ENCODE data around the gene MMRN2. TPM values are rescaled to one million over a fixed set of nuclear protein-coding genes. Genes with fewer than 3 reads are reported as not detected.
"Not testable (repeated sequence)": the region's sequence is repeated elsewhere in the genome, so short reads cannot be mapped to it uniquely, and the experiment has no call there.

MMRN2 gene
- total RNA-seq, 2 experiments from 2014 or later, result not detected

DNA sequence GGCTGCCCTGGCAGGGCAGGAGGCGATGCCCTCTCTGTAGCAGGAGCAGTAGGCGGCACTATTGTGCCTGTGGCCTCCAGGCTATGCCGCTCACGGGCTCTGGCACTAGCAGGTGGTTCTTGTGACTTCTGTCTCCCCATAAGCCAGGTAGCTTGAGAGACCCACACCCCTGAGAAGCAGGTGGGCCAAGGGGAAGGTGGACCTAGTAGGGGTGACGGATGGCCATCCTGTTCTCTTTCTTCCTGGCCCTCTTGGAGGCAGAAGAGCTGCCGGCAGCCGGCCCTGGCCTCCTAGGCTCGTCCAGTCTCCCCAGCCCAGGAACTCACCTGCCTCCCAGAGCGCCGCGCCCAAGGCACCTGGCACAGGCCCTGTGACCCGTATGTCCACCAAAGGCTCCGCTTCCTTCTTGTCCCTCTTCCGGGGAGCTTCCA is 15.4 kb downstream of the MMRN2 start:
- ChIA-PET CTCF (interaction anchor here (1.1 kb wide), 1 partner anchor 25 kb away, joined by 4 read pairs; no protein-coding TSS in a partner anchor), POLR2A (interaction anchor here (1.1 kb wide), 1 partner anchor 14 kb away, joined by 3 read pairs; no protein-coding TSS in a partner anchor)
- Mint-ChIP-seq H3K4me3 (no peak overlapping the region), H3K36me3 (ENCODE audit: low read depth) (no peaks in the 10 kb centered on the region), H3K9me3 (no peaks in the 10 kb centered on the region), H3K27me3 (peaks cover 5% of the 10 kb centered on the region), H3K27ac (no peak overlapping the region), H3K4me1 (peaks cover 24% of the 10 kb centered on the region)
- DNase-seq, result no peak

DNA sequence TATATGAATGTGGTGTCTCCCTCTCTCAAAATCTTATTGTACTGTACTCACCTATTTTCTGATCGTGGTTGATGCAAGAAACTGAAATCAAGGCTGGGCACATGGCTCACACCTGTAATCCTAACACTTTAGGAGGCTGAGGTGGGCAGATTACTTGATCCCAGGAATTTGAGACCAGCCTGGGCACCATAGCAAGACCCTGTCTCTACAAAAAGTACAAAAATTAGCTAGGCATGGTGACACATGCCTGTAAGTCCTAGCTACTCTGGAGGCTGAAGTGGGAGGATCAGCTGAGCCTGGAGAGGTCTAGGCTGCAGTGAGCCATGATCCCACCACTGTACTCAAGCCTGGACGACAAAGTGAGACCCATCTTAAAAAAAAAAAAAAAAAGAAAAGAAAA is 16.0 kb downstream of the MMRN2 start:
- Mint-ChIP-seq H3K4me1 (peaks cover 20% of the 10 kb centered on the region), H3K27me3 (no peaks in the 10 kb centered on the region), H3K9me3 (no peaks in the 10 kb centered on the region), H3K4me3 (no peak overlapping the region), H3K36me3 (ENCODE audit: low read depth) (no peaks in the 10 kb centered on the region), H3K27ac (no peak overlapping the region)
- ChIA-PET POLR2A (no interaction called here), CTCF (interaction anchor here (1.1 kb wide), 1 partner anchor 25 kb away, joined by 4 read pairs; no protein-coding TSS in a partner anchor)
- DNase-seq, result no peak

DNA sequence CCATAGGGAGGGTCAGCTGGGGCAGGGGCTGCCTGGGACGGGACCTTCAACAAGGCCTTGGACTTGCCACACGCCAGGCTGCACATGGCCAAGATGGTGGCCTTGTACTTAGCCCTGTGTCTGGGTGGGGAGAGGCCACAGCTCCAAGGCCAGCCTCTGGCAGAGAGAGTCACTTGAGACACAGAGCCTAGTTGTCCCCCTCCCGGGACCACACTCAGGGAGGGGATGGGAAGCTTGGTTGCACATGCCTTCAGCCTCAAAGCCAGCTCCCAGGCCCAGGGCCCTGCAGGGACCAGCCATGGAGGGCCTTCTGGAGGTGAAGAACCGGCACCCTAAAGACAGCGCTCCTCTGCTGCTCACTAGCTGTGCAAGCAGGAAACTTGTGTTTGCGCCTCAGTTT is 16.7 kb downstream of the MMRN2 start:
- Mint-ChIP-seq H3K27me3 (no peaks in the 10 kb centered on the region), H3K9me3 (no peaks in the 10 kb centered on the region), H3K36me3 (ENCODE audit: low read depth) (no peaks in the 10 kb centered on the region), H3K27ac (no peak overlapping the region), H3K4me1 (peaks cover 20% of the 10 kb centered on the region), H3K4me3 (no peak overlapping the region)
- peak; percentile 16 for DNase-seq
- ChIA-PET POLR2A (no interaction called here), CTCF (interaction anchor here (0.5 kb wide), 1 partner anchor 167 kb away, joined by 4 read pairs; no protein-coding TSS in a partner anchor)

DNA sequence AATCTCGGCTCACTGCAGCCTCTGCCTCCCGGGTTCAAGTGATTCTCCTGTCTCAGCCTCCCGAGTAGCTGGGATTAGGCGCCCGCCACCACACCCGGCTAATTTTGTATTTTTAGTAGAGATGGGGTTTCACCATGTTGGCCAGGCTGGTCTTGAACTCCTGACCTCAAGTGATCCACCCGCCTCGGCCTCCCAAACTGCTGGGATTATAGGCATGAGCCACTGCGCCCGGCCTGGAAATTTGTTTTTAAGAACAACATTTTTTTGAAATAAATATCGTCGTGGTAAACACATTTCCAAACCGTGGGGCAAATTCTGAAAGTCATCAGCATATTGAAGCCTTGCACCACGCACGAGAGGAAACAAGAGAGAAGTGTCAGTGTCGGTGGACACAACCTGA is 17.3 kb downstream of the MMRN2 start:
- not testable (repeated sequence) for DNase-seq; H3K36me3 Mint-ChIP-seq (ENCODE audit: low read depth); H3K27ac Mint-ChIP-seq; H3K4me3 Mint-ChIP-seq; H3K27me3 Mint-ChIP-seq; H3K9me3 Mint-ChIP-seq
- peaks cover 20% of the 10 kb centered on the region for H3K4me1 Mint-ChIP-seq
- ChIA-PET POLR2A (interaction anchor here (0.6 kb wide), 2 partner anchors 153 to 228 kb away, joined by 3 to 5 read pairs; no protein-coding TSS in a partner anchor), CTCF (interaction anchor here (0.5 to 3.3 kb wide), 12 partner anchors 8 to 167 kb away, joined by 3 to 10 read pairs (median 4); partner anchors contain the start of gene MMRN2)

DNA sequence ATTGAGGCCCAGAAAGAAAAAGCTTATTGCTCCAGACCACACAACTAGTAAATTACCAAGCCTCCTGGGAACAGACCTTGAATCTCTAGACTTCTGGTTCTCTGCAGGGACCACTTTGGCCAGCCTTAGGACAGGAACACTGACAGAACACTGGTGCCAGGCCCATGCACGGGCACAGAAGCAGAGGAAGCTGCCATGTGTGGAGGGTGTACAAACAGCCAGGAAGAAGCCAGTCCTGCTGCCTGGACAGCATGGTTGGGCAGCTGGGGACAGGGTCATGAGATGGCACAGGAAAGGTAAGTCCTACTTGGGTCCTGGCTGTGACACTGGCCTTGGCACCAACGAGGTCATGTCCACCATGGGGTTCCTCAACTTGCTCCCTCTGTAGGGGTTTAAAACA is 19.2 kb downstream of the MMRN2 start:
- Mint-ChIP-seq H3K27ac (no peak overlapping the region), H3K27me3 (no peaks in the 10 kb centered on the region), H3K9me3 (no peaks in the 10 kb centered on the region), H3K4me3 (no peak overlapping the region), H3K36me3 (ENCODE audit: low read depth) (no peaks in the 10 kb centered on the region), H3K4me1 (peaks cover 13% of the 10 kb centered on the region)
- CTCF ChIA-PET, result interaction anchor here (0.8 to 3.3 kb wide), 10 partner anchors 9 to 688 kb away, joined by 3 to 10 read pairs (median 5); no protein-coding TSS in a partner anchor
- POLR2A ChIA-PET, result interaction anchor here (1.1 to 2.4 kb wide), 3 partner anchors 28 to 158 kb away, joined by 3 to 8 read pairs (median 6); no protein-coding TSS in a partner anchor
- DNase-seq, result peak; percentile 14

DNA sequence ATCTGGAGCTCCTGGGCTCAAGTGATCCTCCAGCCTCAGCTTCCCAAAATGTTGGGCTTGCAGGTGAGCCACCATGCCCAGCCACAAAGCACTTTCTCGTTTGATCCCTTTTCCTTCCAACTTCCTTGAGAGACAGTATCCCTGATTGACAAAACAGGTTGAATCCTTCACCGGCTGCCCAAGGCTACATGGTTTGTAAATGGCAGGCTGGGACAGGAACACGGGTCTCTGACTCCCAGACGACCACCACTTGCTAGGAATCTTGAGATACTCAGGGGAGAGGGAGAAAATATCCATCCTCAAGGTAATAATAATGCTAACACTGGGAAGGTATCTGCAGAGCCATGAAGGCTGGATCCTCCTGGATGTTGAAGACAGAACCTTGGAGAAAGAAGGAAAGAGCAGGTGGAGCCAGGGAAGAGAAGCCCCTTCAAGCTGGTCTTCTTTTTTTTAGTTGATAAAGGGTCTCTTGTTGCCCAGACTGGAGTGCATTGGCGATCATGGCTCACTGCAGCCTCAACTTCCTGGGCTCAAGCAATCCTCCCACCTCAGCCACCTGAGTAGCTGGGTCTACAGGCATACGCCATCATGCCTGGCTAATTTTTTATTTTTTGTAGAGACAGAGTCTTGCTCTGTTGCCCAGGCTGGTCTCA is 19.8 kb downstream of the MMRN2 start:
- no peak for DNase-seq
- H3K4me1 Mint-ChIP-seq, result peaks cover 13% of the 10 kb centered on the region
- no peaks in the 10 kb centered on the region for H3K9me3 Mint-ChIP-seq
- ChIA-PET CTCF (interaction anchor here (0.9 to 3.3 kb wide), 6 partner anchors 11 to 184 kb away, joined by 3 to 10 read pairs (median 6); no protein-coding TSS in a partner anchor), POLR2A (interaction anchor here (1.1 to 2.4 kb wide), 3 partner anchors 29 to 159 kb away, joined by 3 to 8 read pairs (median 6); no protein-coding TSS in a partner anchor)
- H3K27me3 Mint-ChIP-seq, result no peaks in the 10 kb centered on the region
- no peak overlapping the region for H3K4me3 Mint-ChIP-seq
- H3K27ac Mint-ChIP-seq, result no peak overlapping the region
- no peaks in the 10 kb centered on the region for H3K36me3 Mint-ChIP-seq (ENCODE audit: low read depth)

DNA sequence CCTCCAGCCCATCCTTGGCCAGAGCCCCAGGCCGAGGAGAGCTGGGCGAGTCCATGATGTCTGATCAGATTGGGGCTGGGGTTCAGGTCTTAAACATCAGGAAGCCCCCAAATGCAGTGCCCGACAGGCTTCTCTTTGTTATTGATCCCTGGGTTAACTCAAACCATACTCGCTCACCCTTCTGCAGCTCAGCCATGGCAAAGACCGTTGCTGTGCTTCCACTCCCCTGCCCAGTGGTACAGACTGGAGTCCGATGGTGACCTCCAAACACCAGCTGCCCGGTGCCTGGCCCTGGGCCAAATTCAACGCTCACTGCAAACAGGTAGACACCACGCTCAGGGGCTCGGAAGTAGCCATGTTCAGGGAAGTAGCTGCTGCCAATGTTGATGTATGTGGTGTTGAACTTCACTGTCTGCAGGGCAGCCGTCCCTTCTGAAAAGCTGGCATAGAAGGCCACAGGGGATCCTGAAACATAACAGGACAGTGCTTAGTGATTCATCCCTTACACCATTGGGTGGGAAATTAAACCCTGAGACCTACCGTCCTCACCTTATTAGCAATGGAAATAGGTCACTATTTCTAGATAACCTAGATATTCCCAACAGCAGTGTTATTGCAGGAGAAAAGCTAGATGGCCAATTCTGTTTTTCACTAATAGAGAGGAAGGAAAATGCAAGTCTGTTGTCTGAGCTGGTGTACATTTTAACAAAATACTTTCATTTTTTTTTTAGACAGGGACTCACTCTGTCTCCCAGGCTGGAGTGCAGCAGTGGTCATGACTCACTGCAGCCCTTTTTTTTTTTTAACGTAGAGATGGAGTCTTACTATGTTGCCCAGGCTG is 20.5 kb downstream of the MMRN2 start:
- Mint-ChIP-seq H3K36me3 (ENCODE audit: low read depth) (no peaks in the 10 kb centered on the region), H3K4me1 (peaks cover 13% of the 10 kb centered on the region), H3K27ac (no peak overlapping the region), H3K27me3 (no peaks in the 10 kb centered on the region), H3K9me3 (no peaks in the 10 kb centered on the region), H3K4me3 (no peak overlapping the region)
- CTCF ChIA-PET, result interaction anchor here (0.9 to 3.3 kb wide), 4 partner anchors 13 to 184 kb away, joined by 3 to 10 read pairs (median 4); no protein-coding TSS in a partner anchor
- peak; percentile 13 for DNase-seq
- POLR2A ChIA-PET, result interaction anchor here (1.8 to 2.4 kb wide), 2 partner anchors 29 to 156 kb away, joined by 6 to 8 read pairs; no protein-coding TSS in a partner anchor

DNA sequence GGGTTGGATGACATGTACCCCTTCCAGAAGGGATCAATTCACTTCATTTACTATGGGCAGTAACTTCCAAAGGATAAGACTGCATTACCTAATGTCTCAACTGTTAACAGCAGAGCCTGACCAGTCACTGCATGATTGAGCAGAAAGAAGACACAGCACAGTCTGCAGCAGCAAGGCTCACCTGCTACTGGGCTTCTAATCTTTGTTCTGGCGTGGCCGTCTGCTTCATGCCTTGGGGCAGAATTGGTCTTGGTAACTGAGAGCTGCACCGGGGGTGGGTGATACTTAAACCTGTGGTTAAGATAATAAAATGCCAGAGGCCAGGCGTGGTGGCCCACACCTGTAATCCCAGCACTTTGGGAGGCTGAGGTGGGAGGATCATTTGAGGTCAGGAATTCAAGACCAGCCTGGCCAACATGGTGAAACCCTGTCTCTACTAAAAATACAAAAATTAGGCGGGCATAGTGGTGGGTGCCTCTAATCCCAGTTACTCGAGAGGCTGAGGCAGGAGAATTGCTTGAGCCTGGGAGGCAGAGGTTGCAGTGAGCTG is 23.2 kb downstream of the MMRN2 start:
- H3K36me3 Mint-ChIP-seq (ENCODE audit: low read depth); H3K4me1 Mint-ChIP-seq; DNase-seq; H3K27ac Mint-ChIP-seq; POLR2A ChIA-PET; H3K27me3 Mint-ChIP-seq; H3K4me3 Mint-ChIP-seq; H3K9me3 Mint-ChIP-seq: not testable (repeated sequence)
- CTCF ChIA-PET, result interaction anchor here (0.7 kb wide), 1 partner anchor 30 kb away, joined by 3 read pairs; no protein-coding TSS in a partner anchor

DNA sequence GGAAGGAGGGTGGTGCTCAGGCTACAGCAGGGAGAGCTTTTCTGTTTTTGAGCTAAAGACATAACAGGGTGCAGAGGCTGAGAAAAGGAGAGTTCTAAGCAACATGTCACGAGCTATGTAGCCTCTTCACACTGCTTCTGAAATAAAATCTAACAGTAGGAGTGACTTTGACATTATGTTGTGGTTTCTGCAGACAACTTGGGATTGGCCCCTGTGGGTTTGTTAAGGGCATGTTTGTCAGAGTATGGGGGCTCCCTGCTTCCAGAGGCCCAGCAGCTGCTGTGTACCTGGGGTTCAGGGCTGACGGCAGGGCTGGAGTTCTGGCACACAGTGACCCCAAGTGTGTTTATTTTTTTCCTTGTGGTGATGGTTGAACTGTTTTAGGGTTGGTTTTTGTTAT is 24.7 kb downstream of the MMRN2 start:
- POLR2A ChIA-PET, result no interaction called here
- Mint-ChIP-seq H3K27ac (no peak overlapping the region), H3K27me3 (no peaks in the 10 kb centered on the region), H3K4me1 (no peaks in the 10 kb centered on the region), H3K4me3 (no peak overlapping the region), H3K36me3 (ENCODE audit: low read depth) (peaks cover 2% of the 10 kb centered on the region), H3K9me3 (no peaks in the 10 kb centered on the region)
- CTCF ChIA-PET, result no interaction called here
- DNase-seq, result no peak

DNA sequence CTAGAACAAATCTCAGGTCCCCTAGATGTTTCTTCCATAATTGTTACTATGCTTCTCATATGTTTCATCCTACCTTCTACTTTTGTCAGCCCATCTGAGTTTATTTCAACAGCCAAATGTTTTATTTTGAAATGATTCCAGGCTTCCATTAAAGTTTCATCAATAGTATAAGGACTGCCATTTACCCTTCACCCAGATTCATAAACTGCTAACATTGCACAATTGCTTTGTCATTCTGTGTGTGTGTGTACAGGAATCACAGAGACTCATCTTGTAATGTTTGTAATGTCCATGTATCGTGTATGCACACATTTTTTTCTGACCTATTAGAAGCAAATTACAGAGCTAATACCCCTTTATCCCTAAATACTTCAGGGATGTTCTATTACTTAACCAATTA is 25.5 kb downstream of the MMRN2 start:
- Mint-ChIP-seq H3K4me1 (no peaks in the 10 kb centered on the region), H3K4me3 (no peak overlapping the region), H3K27me3 (no peaks in the 10 kb centered on the region), H3K36me3 (ENCODE audit: low read depth) (peaks cover 2% of the 10 kb centered on the region), H3K27ac (no peak overlapping the region), H3K9me3 (no peaks in the 10 kb centered on the region)
- POLR2A ChIA-PET, result no interaction called here
- CTCF ChIA-PET, result no interaction called here
- DNase-seq, result no peak

DNA sequence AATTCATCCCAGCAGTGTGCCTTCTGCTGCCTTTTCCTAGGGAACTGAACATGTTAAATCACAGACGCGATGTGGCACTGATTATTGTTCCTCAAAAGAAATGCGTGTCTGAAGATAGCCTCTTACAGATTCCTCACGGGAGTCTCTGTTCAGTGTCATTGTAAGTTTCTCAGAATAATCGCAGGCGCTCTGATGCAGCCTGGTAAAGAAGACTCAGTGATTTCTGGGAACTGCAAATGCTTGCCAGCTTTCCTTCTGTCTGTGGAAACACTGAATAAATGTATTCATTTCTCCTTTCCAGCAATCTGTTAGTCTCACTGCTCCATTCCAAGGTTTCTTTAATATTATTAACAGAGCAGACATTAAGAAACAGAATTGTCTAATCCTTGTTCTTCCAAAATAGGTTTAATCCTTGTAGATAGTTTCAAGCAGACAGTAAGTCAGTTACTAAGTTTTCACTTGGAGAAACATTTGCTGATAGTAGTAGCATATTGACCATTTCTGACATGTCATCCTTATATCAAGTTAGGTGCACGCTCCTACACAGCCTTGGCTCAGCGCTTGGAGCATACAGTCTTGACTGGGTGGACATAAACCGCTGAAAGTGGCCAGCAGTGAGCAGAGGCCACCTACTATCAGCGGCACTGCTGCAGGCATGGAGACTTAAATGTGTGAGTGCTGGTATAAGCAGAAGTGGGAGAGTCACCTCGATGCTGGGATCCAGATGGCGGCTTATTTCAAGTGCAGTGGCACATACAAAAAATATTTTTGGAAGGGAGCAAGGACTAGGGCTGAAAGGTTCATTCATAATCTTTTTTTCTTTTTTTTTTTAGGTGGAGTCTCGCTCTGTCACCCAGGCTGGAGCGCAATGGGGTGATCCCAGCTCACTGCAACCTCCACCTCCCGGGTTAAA is 27.7 kb downstream of the MMRN2 start:
- Mint-ChIP-seq H3K36me3 (ENCODE audit: low read depth) (peaks cover 2% of the 10 kb centered on the region), H3K4me3 (no peak overlapping the region), H3K27me3 (no peaks in the 10 kb centered on the region), H3K27ac (no peak overlapping the region), H3K9me3 (no peaks in the 10 kb centered on the region), H3K4me1 (no peaks in the 10 kb centered on the region)
- ChIA-PET CTCF (interaction anchor here (1.4 kb wide), 1 partner anchor 9 kb away, joined by 3 read pairs; no protein-coding TSS in a partner anchor), POLR2A (no interaction called here)
- no peak for DNase-seq

DNA sequence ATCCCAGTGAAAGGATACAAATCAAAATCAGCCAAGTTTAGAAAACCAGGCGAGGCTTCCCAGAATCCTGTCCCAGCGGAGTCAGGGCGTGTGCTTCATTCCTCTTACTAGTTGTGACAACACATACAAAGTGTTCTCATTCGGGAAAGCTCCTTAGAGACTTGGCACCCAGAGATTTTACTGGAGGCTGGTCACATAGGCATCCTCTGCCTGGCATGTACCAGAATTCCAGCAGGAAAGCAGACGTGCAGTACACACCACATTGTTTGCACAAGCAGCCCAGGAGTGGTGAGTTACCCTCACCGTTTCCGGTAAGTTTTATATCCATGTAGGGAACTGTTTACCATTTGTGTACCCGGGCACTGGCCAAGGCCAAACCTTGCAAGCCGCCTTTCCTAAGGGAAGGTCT is 34.9 kb downstream of the MMRN2 start:
- H3K4me3 Mint-ChIP-seq, result no peak overlapping the region
- no peak for DNase-seq
- H3K36me3 Mint-ChIP-seq (ENCODE audit: low read depth), result peaks cover 23% of the 10 kb centered on the region
- no peaks in the 10 kb centered on the region for H3K27me3 Mint-ChIP-seq
- H3K4me1 Mint-ChIP-seq, result no peaks in the 10 kb centered on the region
- no peaks in the 10 kb centered on the region for H3K9me3 Mint-ChIP-seq
- ChIA-PET POLR2A (no interaction called here), CTCF (no interaction called here)
- H3K27ac Mint-ChIP-seq, result no peak overlapping the region
